Measurements from ENCODE around the gene NAGLU. TPM values are rescaled to one million over a fixed set of nuclear protein-coding genes. Genes with fewer than 3 reads are reported as not detected.
A peak's percentile ranks its signal among the peaks of the same experiment; 100 is the strongest.

Gene NAGLU
- total RNA-seq, 1 donor from 2014 or later = 94.7 TPM

DNA sequence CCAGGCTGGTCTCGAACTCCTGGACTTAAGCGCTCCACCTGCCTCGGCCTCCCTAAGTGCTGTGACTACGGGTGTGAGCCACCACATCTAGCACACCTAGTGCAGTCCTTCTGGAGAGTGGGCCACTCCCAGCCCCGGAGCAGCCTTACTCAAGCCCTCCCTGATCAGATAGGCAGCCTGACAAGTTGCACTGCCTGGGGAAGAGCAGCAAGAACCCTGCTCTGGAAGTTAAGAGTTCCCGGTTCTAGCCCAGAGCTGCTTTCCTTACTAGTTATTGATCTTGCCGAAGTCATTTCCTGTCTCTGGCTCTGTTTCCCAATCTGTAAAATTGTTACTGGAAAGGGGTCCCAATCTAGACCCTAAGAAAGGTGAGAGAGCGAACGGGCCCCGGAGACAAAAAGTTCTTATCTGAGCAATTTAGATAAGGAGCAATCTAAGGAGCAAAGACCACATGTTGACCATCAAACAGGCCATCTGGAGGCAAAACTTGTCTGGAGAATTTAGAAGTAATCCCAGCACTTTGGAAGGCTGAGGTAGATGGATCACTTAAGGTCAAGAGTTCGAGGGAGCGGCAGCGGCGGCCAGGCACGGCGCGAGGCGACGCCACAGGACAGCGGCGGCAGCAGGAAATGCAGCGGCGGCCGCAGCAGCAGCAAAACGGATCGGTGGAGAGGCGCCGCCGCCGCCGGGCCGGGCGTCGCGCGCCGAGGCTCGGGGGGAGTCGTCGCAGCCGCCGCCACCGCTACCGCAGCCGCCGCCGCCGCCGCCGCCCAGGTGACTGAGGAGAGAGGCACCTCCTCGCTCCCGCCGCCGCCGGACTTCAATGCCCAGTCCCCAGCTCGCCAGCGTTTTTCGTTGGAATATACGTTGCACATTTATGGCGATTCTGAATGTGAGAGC is 4.3 kb upstream of the NAGLU start:
- H3K27me3 ChIP-seq = no peaks in the 10 kb centered on the region
- peak overlapping the region; percentile 57 to 73 for H3K4me3 ChIP-seq
- H3K4me1 ChIP-seq = peaks cover 8 to 29% of the 10 kb centered on the region in 2 donors
- no peaks in the 10 kb centered on the region for H3K36me3 ChIP-seq
- peak overlapping the region; percentile 63 to 84 for H3K27ac ChIP-seq
- no peaks in the 10 kb centered on the region for H3K9me3 ChIP-seq
- TF ChIP-seq, protein P1, sequence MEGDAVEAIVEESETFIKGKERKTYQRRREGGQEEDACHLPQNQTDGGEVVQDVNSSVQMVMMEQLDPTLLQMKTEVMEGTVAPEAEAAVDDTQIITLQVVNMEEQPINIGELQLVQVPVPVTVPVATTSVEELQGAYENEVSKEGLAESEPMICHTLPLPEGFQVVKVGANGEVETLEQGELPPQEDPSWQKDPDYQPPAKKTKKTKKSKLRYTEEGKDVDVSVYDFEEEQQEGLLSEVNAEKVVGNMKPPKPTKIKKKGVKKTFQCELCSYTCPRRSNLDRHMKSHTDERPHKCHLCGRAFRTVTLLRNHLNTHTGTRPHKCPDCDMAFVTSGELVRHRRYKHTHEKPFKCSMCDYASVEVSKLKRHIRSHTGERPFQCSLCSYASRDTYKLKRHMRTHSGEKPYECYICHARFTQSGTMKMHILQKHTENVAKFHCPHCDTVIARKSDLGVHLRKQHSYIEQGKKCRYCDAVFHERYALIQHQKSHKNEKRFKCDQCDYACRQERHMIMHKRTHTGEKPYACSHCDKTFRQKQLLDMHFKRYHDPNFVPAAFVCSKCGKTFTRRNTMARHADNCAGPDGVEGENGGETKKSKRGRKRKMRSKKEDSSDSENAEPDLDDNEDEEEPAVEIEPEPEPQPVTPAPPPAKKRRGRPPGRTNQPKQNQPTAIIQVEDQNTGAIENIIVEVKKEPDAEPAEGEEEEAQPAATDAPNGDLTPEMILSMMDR (IDR thresholded peaks at IDR 0.05) = peak; percentile 62 to 82 (median 64)
- intact Hi-C loops (cut with DNase I) = no loop called here
- peak in 1 of 2 donors; percentile 84 for DNase-seq (ENCODE audit: low spot score in 2 of 2)

DNA sequence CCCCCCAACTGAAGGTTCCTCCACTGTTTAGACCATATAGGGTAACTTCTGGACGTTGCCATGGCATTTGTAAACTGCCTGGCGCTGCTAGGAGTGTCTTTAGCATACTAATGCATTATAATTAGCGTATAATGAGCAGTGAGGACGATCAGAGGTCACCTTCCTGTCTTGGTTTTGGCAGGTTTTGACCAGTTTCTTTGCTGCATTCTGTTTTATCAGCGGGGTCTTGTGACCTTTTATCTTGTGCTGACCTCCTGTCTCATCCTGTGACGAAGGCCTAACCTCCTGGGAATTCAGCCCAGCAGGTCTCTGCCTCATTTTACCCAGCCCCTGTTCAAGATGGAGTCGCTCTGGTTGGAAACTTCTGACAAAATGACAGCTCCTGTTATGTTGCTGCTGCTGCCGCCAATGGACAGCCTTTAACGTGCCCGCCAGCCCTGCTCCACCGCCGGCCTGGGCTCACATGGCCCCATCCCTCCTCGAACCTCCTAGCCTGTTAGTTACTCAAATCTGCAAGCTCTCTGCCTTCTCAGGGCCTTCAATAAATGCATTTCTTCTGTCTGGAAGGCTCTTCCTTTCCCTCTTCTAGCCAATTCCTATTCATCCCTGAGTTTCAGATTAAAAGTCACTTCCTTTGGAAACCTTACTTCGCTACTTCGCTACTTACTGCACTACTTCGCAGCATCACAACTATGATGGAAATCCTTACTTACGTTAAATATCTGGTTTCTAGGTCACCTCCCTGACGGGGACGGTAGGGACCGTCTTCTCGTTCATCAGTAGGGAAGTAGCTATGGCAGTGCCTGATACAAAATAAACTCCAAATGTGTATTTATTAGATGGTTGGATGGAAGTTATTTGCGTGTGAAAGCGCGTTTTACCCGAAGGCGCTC is 640 bp upstream of the NAGLU start:
- Histone ChIP-seq H3K36me3 (peaks cover 12 to 20% of the 10 kb centered on the region in 2 donors), H3K27ac (peak overlapping the region; percentile 89 to 90), H3K4me3 (peak overlapping the region; percentile 72 to 79), H3K4me1 (peaks cover 14 to 26% of the 10 kb centered on the region in 2 donors), H3K27me3 (no peaks in the 10 kb centered on the region), H3K9me3 (no peaks in the 10 kb centered on the region)
- DNase-seq (ENCODE audit: low spot score in 2 of 2) = no peak
- intact Hi-C loops (cut with DNase I) = loop anchor here (1.0 to 5.0 kb wide), 5 partner anchors 19 to 113 kb away; partner anchors contain the start of genes CAVIN1, COASY and PSMC3IP
- TF ChIP-seq, protein P1 (IDR thresholded peaks at IDR 0.05) = no peak

DNA sequence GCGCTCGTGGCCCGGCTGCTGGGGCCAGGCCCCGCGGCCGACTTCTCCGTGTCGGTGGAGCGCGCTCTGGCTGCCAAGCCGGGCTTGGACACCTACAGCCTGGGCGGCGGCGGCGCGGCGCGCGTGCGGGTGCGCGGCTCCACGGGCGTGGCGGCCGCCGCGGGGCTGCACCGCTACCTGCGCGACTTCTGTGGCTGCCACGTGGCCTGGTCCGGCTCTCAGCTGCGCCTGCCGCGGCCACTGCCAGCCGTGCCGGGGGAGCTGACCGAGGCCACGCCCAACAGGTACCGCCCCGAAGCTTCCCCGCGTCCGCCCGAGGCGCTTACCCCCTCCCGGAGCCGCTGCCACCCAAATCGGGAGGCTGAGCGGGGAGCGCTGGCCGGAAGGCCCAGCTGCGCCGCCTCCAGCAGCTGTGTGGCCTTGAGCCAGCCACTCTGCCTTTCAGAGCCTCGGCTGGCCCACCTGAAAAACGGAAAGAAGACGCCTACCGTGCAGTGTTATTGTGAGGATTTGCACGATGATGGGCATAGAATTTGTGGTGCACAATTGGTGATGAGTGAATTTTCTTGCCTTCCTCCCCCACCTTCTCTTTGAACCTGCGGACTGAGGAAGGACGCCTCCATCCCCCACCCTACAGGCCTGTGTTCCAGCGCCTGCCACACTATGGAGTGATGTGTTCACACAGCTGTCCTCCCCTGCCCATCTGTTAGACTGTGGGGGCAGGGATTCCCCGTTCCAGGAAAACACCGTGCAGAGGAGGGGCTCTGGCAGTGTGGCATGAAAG is 523 bp downstream of the NAGLU start:
- Histone ChIP-seq H3K36me3 (peaks cover 18 to 30% of the 10 kb centered on the region in 2 donors), H3K4me1 (peaks cover 14 to 17% of the 10 kb centered on the region in 2 donors), H3K9me3 (no peaks in the 10 kb centered on the region), H3K27ac (peak overlapping the region; percentile 89 to 90), H3K4me3 (peak overlapping the region; percentile 72 to 79), H3K27me3 (no peaks in the 10 kb centered on the region)
- peak; percentile 63 to 91 for DNase-seq (ENCODE audit: low spot score in 2 of 2)
- intact Hi-C loops (cut with DNase I) = loop anchor here (1.0 to 5.0 kb wide), 5 partner anchors 18 to 114 kb away; partner anchors contain the start of genes CAVIN1, COASY and PSMC3IP
- TF ChIP-seq, protein P1 (IDR thresholded peaks at IDR 0.05) = peak in 1 of 3 experiments; percentile 46

DNA sequence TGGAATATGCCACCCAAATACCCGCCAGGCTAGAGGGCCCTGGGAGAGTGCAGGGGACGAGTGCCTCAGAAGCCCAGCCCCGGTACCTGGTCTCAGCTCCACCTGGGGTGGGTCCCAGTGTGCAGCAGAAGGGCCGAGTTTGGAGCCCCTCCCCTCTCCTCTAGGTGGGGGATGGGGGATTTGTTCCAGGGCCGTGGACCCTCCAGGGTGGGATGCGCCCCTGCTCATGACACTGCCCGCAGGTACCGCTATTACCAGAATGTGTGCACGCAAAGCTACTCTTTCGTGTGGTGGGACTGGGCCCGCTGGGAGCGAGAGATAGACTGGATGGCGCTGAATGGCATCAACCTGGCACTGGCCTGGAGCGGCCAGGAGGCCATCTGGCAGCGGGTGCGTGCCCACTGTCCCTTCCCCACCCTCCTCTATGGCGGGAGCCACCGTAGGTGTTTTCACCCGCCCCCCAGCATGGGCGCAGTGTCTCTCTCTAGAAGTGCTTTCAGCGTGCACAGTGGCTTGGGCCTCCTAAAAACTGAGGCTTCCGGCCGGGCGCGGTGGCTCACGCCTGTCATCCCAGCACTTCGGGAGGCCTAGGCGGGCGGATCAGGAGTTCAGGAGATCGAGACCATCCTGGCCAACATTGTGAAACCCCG is 1.2 kb downstream of the NAGLU start:
- peak overlapping the region; percentile 72 to 79 for H3K4me3 ChIP-seq
- intact Hi-C loops (cut with DNase I) = loop anchor here (2.0 to 5.0 kb wide), 3 partner anchors 18 to 115 kb away; partner anchors contain the start of genes CAVIN1 and PSMC3IP
- no peaks in the 10 kb centered on the region for H3K27me3 ChIP-seq
- TF ChIP-seq, protein P1 (IDR thresholded peaks at IDR 0.05) = no peak
- DNase-seq (ENCODE audit: low spot score in 2 of 2) = no peak
- H3K36me3 ChIP-seq = peaks cover 23 to 38% of the 10 kb centered on the region in 2 donors
- H3K27ac ChIP-seq = peak overlapping the region; percentile 89 to 90
- no peaks in the 10 kb centered on the region for H3K9me3 ChIP-seq
- peaks cover 14 to 15% of the 10 kb centered on the region in 2 donors for H3K4me1 ChIP-seq
